ENCODE measurements around the gene DZIP1.
"Not testable (repeated sequence)": the region's sequence is repeated elsewhere in the genome, so short reads cannot be mapped to it uniquely, and the experiment has no call there.

DZIP1 gene

DNA sequence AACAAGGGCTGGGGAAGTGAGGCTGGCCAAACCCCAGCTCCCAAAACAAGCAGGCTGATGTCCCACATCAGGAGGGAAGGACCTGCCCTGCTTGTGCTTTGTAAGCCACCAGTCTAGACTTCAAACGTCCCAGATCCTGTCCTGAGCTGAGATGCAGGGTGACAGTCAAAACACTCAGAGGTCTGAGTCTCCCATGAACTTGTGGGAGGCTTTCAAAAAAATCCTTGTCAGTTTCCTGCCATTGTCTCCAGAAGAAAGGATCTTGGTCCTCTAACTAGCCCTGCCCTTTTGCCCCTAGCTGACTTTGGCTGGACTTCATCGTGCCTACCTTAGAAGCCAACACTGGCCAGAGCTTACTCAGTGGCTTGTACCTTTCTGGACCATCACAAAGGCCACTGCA, 43.3 kb downstream of the DZIP1 start:
- DNase-seq: no peak

DNA sequence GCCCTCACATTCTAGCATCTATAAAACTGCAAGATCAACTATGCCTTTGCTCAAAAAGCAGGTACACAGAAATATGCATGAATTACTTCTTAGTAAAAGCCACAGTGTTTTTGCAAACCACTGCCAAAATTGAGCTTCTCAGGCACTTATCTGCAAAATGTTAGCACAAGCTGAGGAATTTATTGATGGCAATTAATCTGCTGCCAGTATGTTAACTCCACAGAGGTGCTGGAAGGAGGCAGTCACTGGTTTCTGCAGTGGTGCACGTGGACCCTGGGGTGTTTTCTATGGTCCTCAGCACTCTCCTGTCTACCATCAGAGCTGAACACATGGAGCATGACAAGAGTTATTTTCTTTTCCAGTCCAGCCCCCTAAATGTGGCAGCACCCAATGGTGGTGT, 47.8 kb downstream of the DZIP1 start:
- DNase-seq: no peak

DNA sequence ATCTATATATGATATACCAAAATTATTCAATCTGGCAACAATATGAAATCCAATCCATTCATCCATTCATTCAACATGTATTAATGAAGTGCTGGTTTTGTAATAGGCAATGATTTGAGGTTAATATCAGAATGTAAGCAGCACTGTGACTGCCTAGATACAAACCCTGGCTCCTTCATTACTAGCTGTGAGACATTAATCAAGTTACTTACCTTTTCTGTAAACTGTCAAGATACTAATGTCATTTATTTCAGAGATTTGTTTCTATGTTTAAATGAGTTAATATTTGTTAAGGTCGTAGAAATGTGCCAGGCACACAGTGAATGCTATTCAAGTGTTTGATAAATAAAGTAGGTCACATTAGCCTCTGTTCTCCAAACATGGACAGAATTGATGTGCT, 51.0 kb downstream of the DZIP1 start:
- no peak for DNase-seq

DNA sequence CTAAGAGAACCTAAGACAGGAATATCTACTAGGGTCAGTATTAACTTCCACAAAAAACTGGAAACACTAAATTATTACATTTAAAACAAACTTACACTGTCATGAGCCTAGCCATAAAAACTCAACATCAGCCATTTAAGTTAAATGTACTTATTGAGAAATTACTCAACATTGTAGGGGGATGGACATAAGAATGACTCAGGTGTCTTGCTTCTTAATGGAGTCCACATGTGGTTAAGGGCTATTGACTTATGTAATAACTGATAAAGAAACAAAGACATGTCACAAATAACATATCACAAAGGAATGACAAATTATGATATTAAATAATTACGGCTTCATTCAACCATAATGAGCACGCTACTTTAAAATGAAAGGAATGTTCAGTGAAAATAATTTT, 55.8 kb downstream of the DZIP1 start:
- no peak for DNase-seq

GRCh38 chr13:95588134-95588533, 56.4 kb downstream of the DZIP1 start:
- no peak for DNase-seq

DNA sequence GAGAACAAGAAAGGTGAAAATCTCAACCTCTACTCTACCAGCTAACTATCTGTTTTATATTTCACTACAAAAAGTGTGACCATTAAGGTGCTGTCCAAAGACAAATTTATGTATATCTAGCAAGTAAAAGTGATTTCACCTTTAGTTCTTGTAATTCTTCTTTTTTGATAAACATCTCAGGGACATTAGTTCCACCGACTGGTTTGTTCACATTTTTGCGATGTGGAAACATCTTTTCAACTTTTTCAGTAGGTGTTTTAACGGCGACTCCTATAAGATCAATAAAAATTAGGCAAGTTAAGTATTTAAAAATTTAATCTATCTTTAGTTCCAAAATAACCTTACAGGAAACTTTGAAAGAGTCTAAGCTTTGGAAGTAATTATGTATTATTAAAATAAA, 58.6 kb downstream of the DZIP1 start:
- DNase-seq: no peak

DNA sequence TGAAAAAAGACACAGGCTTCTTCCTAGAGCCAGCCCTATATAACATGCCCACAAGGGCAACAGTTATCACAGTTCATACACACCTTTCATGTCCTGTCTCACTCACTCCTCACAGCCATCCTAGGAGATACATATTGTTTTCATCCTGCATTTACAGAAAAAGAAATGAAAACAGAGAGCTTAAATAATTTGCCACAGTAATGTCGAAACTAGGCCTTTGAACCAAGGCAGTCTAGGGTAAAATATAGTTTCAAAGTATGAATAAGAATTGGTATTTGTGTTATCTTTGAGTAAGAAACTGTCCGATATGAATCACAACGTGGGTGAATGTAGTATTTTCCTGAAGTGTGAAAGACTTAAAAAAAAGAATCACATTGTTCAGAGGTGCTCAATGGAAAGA, 65.2 kb downstream of the DZIP1 start:
- no peak for DNase-seq

DNA sequence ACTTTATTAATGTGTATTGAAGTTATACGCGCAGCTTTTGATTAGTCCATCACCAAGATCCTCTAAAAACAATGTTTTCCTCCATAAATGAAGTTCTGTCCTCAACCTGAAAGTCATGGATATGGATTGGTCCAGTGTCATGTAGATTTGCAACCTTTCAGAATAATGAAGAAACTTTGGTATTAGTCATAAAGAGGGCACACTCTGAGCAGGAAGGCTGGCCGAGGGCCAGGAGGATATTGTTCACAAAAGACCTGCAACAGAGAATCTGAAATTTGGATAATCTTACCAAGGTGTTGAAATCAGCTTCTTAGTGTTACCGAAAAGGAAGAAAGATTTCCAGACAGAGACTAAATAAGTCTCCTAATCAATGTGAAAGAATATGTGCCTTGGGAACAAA, 71.3 kb downstream of the DZIP1 start:
- no peak for DNase-seq

DNA sequence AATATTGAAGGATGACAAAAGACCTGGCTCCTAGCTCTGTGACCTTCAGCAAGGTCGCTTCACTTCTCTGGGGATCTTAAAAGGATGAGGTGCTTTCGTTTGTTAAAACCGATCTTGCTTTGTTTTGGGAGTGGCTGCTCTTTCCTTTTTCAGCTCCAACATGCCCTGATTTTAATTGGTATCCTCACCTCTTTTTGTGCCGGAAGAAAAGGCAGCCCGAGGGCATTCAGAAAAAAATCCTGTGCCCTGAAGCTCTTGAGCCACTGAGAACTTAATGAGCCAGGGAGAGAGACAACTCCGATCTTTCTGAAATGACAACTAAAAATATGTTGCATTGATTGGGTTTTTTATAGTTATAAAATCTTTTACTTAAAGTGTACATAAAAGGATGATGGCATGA, 72.6 kb downstream of the DZIP1 start:
- DNase-seq: no peak

DNA sequence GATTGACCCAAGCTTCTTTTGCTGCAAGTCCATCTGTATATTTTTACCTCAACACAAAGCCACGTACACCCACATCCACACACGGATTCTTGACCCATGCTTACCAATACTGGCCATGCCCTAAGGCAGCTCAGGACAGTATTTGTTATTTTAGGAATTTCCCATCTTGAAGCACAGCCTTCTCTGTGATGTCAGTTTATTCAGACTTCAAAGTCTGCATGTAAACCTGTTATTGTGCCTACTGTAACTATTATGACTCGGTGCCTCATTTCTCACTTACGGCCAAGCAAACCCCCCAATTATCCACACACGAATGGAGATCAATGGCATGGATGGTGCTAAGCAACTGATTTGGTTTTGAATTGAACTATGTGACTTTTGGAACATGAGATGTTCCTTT, 74.5 kb downstream of the DZIP1 start:
- no peak for DNase-seq

GRCh38 chr13:95568131-95568530, 76.4 kb downstream of the DZIP1 start:
- DNase-seq: no peak

- DNase-seq: not testable (repeated sequence)
Observed at GRCh38 chr13:95565758-95566157, 78.7 kb downstream of the DZIP1 start.

GRCh38 chr13:95564733-95565291, 79.7 kb downstream of the DZIP1 start:
- DNase-seq: peak; percentile 54 to 95 (median 78)

GRCh38 chr13:95564091-95564490, 80.4 kb downstream of the DZIP1 start:
- DNase-seq: no peak

GRCh38 chr13:95560387-95560786, 84.1 kb downstream of the DZIP1 start:
- DNase-seq: no peak

- no peak for DNase-seq
Observed at GRCh38 chr13:95559100-95559499, 85.4 kb downstream of the DZIP1 start.

DNA sequence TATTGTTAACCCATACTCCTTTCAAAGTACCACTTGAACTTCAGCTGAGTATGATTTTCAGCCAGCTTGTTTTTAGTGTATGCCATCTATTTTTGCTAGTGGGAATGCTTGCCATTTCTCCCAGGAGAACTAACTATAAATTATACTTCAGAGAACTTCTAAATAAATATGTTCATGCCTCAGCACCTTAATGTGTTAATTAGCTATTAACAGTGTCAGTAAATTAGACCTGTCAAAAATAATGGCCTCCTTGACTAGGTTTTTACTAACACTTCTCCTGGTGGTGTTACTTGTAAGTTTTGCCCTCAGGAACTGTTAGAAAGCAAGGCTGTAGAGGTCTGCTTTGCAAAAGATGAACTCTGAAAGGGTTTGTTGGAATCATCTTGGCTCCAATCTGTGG, 87.5 kb downstream of the DZIP1 start:
- no peak for DNase-seq

DNA sequence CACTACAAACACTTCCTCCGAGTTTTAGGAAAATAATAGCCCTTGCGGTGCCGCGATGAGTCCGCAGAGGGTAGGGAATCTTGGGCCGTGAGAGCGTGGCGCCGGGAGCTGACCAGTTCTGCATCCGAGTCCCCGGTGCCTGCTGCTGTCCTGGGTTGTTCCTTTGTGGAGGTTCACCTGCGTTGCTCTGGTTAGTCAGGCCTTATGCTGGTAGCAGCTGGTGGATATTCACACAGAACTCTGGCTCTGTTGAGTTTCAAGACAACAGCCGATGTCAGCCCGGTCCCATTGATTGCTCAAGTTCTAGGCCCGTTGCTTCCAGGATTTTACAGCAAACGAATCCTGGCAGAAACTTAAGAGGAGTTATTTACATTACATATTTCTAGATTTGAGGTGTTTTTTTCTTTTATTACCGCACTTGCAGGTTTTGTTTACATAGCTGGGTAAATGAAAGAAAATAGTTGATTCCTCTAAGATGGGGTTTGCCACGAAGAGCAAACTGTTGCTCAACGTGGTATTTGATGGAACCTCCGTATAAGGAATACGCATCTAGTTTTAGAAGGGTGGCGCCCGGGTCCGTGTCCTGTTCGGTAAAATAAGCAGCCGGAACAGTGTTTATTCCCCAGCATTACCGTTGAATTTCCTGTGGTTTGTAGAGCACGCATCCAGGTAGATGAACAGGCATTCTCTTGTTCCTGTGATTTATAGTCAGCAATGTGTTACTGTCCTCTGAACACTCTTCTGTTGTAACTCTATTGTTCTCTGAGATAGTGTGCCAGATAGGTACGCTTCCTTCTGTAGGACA, 90.7 kb downstream of the DZIP1 start:
- DNase-seq: peak; percentile 30 to 56 (median 42)

GRCh38 chr13:95552539-95553441, 91.7 kb downstream of the DZIP1 start, which contains the start of gene CLDN10:
TSS of gene CLDN10 (plus strand) at chr13:95552720. CDS start at chr13:95552754, 34 bp downstream.
- peak in 1 of 4 experiments; percentile 25 for DNase-seq

DNA sequence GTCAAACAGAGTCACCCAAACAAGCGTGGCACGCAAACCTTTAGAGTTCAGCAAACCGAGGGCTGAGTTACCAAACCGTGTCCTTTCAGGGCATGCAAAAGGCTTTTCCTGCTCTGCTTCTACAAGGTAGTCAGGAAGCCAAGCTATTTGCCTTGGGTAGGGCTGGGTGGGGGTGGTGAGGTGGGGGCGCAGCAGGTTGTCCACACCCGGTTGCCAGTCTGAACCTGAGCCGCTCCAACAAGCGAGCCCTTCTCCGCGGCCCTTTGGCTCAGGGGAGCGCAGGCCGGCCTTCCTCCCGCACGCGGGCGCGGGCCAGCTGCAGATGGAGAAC, 92.3 kb downstream of the DZIP1 start:
- DNase-seq: no peak

GRCh38 chr13:95547531-95548167, 96.9 kb downstream of the DZIP1 start:
- no peak for DNase-seq

GRCh38 chr13:95546919-95547318, 97.6 kb downstream of the DZIP1 start:
- DNase-seq: no peak

DNA sequence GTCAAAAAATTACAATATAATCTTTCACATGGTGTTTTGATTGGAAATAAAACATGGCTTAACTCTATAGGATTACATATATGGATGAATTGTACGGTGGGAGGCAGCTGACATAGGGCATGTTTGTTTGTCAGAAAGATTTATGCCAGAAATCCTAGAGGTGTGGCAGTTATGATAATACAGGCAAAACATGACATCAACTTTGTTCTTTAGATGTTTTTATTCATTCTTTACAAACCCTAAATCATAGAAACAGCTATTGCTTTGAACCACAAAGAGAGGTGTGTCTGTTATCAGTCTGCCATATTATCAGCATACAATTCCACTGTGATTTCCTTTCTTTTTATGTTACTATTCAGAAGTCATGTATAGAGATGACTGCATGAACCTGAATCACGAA, 100.2 kb downstream of the DZIP1 start:
- DNase-seq: no peak
